ENCODE results near the gene C18orf63. TPM values are rescaled to one million over a fixed set of nuclear protein-coding genes. Genes with fewer than 3 reads are reported as not detected.
A peak's percentile ranks its signal among the peaks of the same experiment; 100 is the strongest.
"Not testable (repeated sequence)": the region's sequence is repeated elsewhere in the genome, so short reads cannot be mapped to it uniquely, and the experiment has no call there.

The C18orf63 gene
- total and polyA plus RNA-seq, 2 donors, result under 0.01 to 0.09 TPM

DNA sequence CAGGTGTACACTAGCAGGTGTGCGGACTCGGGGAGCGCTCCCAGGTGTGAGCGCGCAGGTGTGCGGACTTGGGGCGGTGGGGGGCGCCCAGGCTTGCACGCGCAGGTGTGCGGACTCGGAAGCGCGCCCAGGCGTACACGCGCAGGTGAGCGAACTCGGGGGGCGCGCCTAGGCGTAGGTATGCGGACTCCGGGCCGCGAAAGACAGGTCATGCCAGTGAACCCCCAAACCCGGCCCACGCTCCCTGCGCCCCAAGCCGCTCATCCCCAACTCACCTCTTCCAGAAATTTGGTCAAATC, 24.2 kb upstream of the C18orf63 start:
- WGBS, result 2% methylated on average over 30 of the region's 30 CpGs
- Histone ChIP-seq H3K27me3 (ENCODE audit: control insufficient read depth in 2 of 2, insufficient read depth in 1 of 2, low read length in 1 of 2) (peaks cover 0 to 2% of the 10 kb centered on the region in 2 donors), H3K4me1 (ENCODE audit: control insufficient read depth in 2 of 2, insufficient read depth in 2 of 2, low read length in 2 of 2) (peaks cover 25 to 37% of the 10 kb centered on the region in 2 donors), H3K36me3 (ENCODE audit: control insufficient read depth in 2 of 2, insufficient read depth in 2 of 2, low read length in 1 of 2) (no peaks in the 10 kb centered on the region), H3K4me3 (ENCODE audit: low read length in 2 of 2) (peak overlapping the region; percentile 62 to 86), H3K9me3 (ENCODE audit: control insufficient read depth in 2 of 2, insufficient read depth in 1 of 2, low read length in 1 of 2) (peaks cover 0 to 28% of the 10 kb centered on the region in 2 donors), H3K27ac (ENCODE audit: low read depth in 1 of 2, low read length in 1 of 2) (peak overlapping the region; percentile 74 to 80)
- peak in 1 of 9 donors; percentile 45 for DNase-seq (ENCODE audit: low read depth in 6 of 9, low spot score in 9 of 9)

- peak; percentile 91 to 99 (median 97) for DNase-seq (ENCODE audit: low read depth in 6 of 9, low spot score in 9 of 9)
- Histone ChIP-seq H3K4me1 (ENCODE audit: control insufficient read depth in 2 of 2, insufficient read depth in 2 of 2, low read length in 2 of 2) (peaks cover 22 to 34% of the 10 kb centered on the region in 2 donors), H3K9me3 (ENCODE audit: control insufficient read depth in 2 of 2, insufficient read depth in 1 of 2, low read length in 1 of 2) (peaks cover 0 to 28% of the 10 kb centered on the region in 2 donors), H3K36me3 (ENCODE audit: control insufficient read depth in 2 of 2, insufficient read depth in 2 of 2, low read length in 1 of 2) (no peaks in the 10 kb centered on the region), H3K4me3 (ENCODE audit: low read length in 2 of 2) (peak within 1 kb of the TSS; percentile 62 to 86), H3K27me3 (ENCODE audit: control insufficient read depth in 2 of 2, insufficient read depth in 1 of 2, low read length in 1 of 2) (peaks cover 0 to 2% of the 10 kb centered on the region in 2 donors), H3K27ac (ENCODE audit: low read depth in 1 of 2, low read length in 1 of 2) (peak within 1 kb of the TSS; percentile 76 to 80)
- under 1% methylated on average over 68 of the region's 68 CpGs for WGBS
Observed at GRCh38 chr18:74291771-74292540, 23.7 kb upstream of the C18orf63 start, which contains the start of gene CYB5A. CYB5A (minus strand) TSS chr18:74291963; CDS start chr18:74291875, 88 bp downstream.

- Histone ChIP-seq H3K4me3 (ENCODE audit: low read length in 2 of 2) (peak overlapping the region; percentile 62 to 86), H3K36me3 (ENCODE audit: control insufficient read depth in 2 of 2, insufficient read depth in 2 of 2, low read length in 1 of 2) (no peaks in the 10 kb centered on the region), H3K27ac (ENCODE audit: low read depth in 1 of 2, low read length in 1 of 2) (peak overlapping the region; percentile 0 to 76), H3K9me3 (ENCODE audit: control insufficient read depth in 2 of 2, insufficient read depth in 1 of 2, low read length in 1 of 2) (peaks cover 0 to 28% of the 10 kb centered on the region in 2 donors), H3K27me3 (ENCODE audit: control insufficient read depth in 2 of 2, insufficient read depth in 1 of 2, low read length in 1 of 2) (peaks cover 0 to 2% of the 10 kb centered on the region in 2 donors), H3K4me1 (ENCODE audit: control insufficient read depth in 2 of 2, insufficient read depth in 2 of 2, low read length in 2 of 2) (peaks cover 18 to 30% of the 10 kb centered on the region in 2 donors)
- DNase-seq (ENCODE audit: low read depth in 6 of 9, low spot score in 9 of 9), result no peak
- WGBS, result 22% methylated on average over 4 of the region's 4 CpGs
Observed at GRCh38 chr18:74292541-74292858, 23.1 kb upstream of the C18orf63 start.

DNA sequence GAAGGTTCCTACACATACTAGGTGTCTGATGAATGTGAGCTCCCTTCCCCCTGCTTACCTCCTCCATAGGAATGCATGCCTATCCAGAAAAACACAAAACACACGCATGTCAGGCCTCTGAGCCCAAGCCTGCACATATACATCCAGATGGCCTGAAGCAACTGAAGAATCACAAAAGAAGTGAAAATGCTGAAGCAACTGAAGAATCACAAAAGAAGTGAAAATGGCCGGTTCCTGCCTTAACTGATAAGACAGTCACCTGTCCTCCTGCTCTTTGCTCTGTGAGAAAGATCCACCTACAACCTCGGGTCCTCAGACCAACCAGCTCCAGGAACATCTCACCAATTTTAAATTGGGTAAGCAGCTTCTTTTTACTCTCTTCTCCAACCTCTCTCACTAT, 22.7 kb upstream of the C18orf63 start:
- WGBS, result 100% methylated on average over 3 of the region's 3 CpGs
- DNase-seq (ENCODE audit: low read depth in 6 of 9, low spot score in 9 of 9); H3K27ac ChIP-seq (ENCODE audit: low read depth in 1 of 2, low read length in 1 of 2); H3K27me3 ChIP-seq (ENCODE audit: control insufficient read depth in 2 of 2, insufficient read depth in 1 of 2, low read length in 1 of 2); H3K4me3 ChIP-seq (ENCODE audit: low read length in 2 of 2); H3K36me3 ChIP-seq (ENCODE audit: control insufficient read depth in 2 of 2, insufficient read depth in 2 of 2, low read length in 1 of 2): not testable (repeated sequence)
- H3K9me3 ChIP-seq (ENCODE audit: control insufficient read depth in 2 of 2, insufficient read depth in 1 of 2, low read length in 1 of 2), result peaks cover 0 to 28% of the 10 kb centered on the region in 2 donors
- H3K4me1 ChIP-seq (ENCODE audit: control insufficient read depth in 2 of 2, insufficient read depth in 2 of 2, low read length in 2 of 2), result peaks cover 16 to 27% of the 10 kb centered on the region in 2 donors

DNA sequence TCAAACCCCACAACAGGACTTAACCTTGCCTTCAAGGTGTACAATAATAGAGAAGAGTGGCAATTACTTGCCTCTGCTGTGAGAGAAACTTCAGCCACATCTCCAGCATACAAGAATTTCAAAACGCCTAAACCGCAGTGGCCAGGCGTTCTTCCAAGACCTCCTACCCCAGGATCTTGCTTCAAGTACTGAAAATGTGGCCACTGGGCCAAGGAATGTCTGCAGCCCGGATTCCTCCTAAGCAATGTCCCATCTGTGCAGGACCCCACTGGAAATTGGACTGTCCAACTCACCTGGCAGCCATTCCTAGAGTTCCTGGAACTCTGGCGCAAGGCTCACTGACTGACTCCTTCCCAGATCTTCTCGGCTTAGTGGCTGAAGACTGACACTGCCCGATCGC, 21.1 kb upstream of the C18orf63 start:
- Histone ChIP-seq H3K4me3 (ENCODE audit: low read length in 2 of 2) (no peak overlapping the region), H3K36me3 (ENCODE audit: control insufficient read depth in 2 of 2, insufficient read depth in 2 of 2, low read length in 1 of 2) (no peaks in the 10 kb centered on the region), H3K27me3 (ENCODE audit: control insufficient read depth in 2 of 2, insufficient read depth in 1 of 2, low read length in 1 of 2) (peaks cover 0 to 2% of the 10 kb centered on the region in 2 donors), H3K4me1 (ENCODE audit: control insufficient read depth in 2 of 2, insufficient read depth in 2 of 2, low read length in 2 of 2) (peaks cover 5 to 16% of the 10 kb centered on the region in 2 donors), H3K9me3 (ENCODE audit: control insufficient read depth in 2 of 2, insufficient read depth in 1 of 2, low read length in 1 of 2) (peaks cover 0 to 28% of the 10 kb centered on the region in 2 donors), H3K27ac (ENCODE audit: low read depth in 1 of 2, low read length in 1 of 2) (no peak overlapping the region)
- no peak for DNase-seq (ENCODE audit: low read depth in 6 of 9, low spot score in 9 of 9)
- WGBS, result 94% methylated on average over 8 of the region's 8 CpGs

- H3K4me1 ChIP-seq (ENCODE audit: control insufficient read depth in 2 of 2, insufficient read depth in 2 of 2, low read length in 2 of 2), result no peaks in the 10 kb centered on the region
- H3K9me3 ChIP-seq (ENCODE audit: control insufficient read depth in 2 of 2, insufficient read depth in 1 of 2, low read length in 1 of 2), result peaks cover 0 to 1% of the 10 kb centered on the region in 2 donors
- WGBS, result 95% methylated on average over 1 of the region's 1 CpG
- no peak overlapping the region for H3K27ac ChIP-seq (ENCODE audit: low read depth in 1 of 2, low read length in 1 of 2)
- H3K4me3 ChIP-seq (ENCODE audit: low read length in 2 of 2), result no peak overlapping the region
- no peak for DNase-seq (ENCODE audit: low read depth in 6 of 9, low spot score in 9 of 9)
- H3K36me3 ChIP-seq (ENCODE audit: control insufficient read depth in 2 of 2, insufficient read depth in 2 of 2, low read length in 1 of 2), result no peaks in the 10 kb centered on the region
- H3K27me3 ChIP-seq (ENCODE audit: control insufficient read depth in 2 of 2, insufficient read depth in 1 of 2, low read length in 1 of 2), result no peaks in the 10 kb centered on the region
Observed at GRCh38 chr18:74299162-74299561, 16.5 kb upstream of the C18orf63 start.

DNA sequence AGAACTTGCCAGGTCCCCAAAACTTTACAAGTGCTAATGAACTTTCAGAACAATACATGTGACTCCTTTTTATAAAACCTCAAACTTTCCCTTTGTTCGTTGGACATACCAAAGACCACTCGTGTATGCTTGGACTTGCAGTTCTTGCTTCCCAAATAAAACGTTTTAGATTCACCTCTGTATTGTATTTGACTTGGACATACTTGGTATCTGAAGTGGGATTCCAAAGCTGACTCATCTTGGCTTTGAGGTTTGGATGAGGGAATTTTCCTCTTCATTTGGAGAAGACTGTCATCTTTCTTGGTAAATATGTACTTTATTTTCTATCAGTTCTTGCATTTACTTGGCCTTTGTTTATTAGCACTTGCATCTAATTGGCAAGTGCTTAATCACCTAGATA, 15.9 kb upstream of the C18orf63 start:
- H3K27me3 ChIP-seq (ENCODE audit: control insufficient read depth in 2 of 2, insufficient read depth in 1 of 2, low read length in 1 of 2), result no peaks in the 10 kb centered on the region
- H3K4me3 ChIP-seq (ENCODE audit: low read length in 2 of 2), result no peak overlapping the region
- H3K27ac ChIP-seq (ENCODE audit: low read depth in 1 of 2, low read length in 1 of 2), result no peak overlapping the region
- no peaks in the 10 kb centered on the region for H3K36me3 ChIP-seq (ENCODE audit: control insufficient read depth in 2 of 2, insufficient read depth in 2 of 2, low read length in 1 of 2)
- H3K9me3 ChIP-seq (ENCODE audit: control insufficient read depth in 2 of 2, insufficient read depth in 1 of 2, low read length in 1 of 2), result no peaks in the 10 kb centered on the region
- no peak for DNase-seq (ENCODE audit: low read depth in 6 of 9, low spot score in 9 of 9)
- WGBS, result 89% methylated on average over 3 of the region's 3 CpGs
- no peaks in the 10 kb centered on the region for H3K4me1 ChIP-seq (ENCODE audit: control insufficient read depth in 2 of 2, insufficient read depth in 2 of 2, low read length in 2 of 2)

DNA sequence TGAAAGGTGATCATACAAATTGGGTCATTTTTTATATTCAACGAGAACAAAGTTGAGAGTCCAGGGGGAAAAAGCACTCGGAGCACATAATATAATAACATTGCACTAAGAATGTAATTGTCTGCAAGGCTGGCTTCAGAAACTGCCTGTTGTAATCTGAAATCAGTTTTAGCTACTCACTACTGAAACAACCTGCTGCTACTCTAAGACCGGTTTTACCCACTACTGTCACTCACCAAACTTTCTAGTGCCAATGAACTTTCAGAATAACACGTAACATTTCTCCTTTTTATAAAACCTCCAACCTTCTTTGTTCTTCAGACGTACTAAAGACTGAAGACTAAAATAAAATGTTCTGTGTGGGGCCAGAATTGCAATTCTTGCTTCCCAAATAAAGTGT, 12.3 kb upstream of the C18orf63 start:
- Histone ChIP-seq H3K4me1 (ENCODE audit: control insufficient read depth in 2 of 2, insufficient read depth in 2 of 2, low read length in 2 of 2) (no peaks in the 10 kb centered on the region), H3K27me3 (ENCODE audit: control insufficient read depth in 2 of 2, insufficient read depth in 1 of 2, low read length in 1 of 2) (no peaks in the 10 kb centered on the region), H3K4me3 (ENCODE audit: low read length in 2 of 2) (no peak overlapping the region), H3K36me3 (ENCODE audit: control insufficient read depth in 2 of 2, insufficient read depth in 2 of 2, low read length in 1 of 2) (no peaks in the 10 kb centered on the region), H3K9me3 (ENCODE audit: control insufficient read depth in 2 of 2, insufficient read depth in 1 of 2, low read length in 1 of 2) (no peaks in the 10 kb centered on the region), H3K27ac (ENCODE audit: low read depth in 1 of 2, low read length in 1 of 2) (no peak overlapping the region)
- DNase-seq (ENCODE audit: low read depth in 6 of 9, low spot score in 9 of 9), result no peak
- WGBS, result 68% methylated on average over 5 of the region's 5 CpGs

- Histone ChIP-seq H3K4me1 (ENCODE audit: control insufficient read depth in 2 of 2, insufficient read depth in 2 of 2, low read length in 2 of 2) (no peaks in the 10 kb centered on the region), H3K27me3 (ENCODE audit: control insufficient read depth in 2 of 2, insufficient read depth in 1 of 2, low read length in 1 of 2) (no peaks in the 10 kb centered on the region), H3K36me3 (ENCODE audit: control insufficient read depth in 2 of 2, insufficient read depth in 2 of 2, low read length in 1 of 2) (no peaks in the 10 kb centered on the region), H3K4me3 (ENCODE audit: low read length in 2 of 2) (no peak overlapping the region), H3K9me3 (ENCODE audit: control insufficient read depth in 2 of 2, insufficient read depth in 1 of 2, low read length in 1 of 2) (no peaks in the 10 kb centered on the region), H3K27ac (ENCODE audit: low read depth in 1 of 2, low read length in 1 of 2) (no peak overlapping the region)
- no peak for DNase-seq (ENCODE audit: low read depth in 6 of 9, low spot score in 9 of 9)
- 97% methylated on average over 1 of the region's 1 CpG for WGBS
Observed at GRCh38 chr18:74303936-74304335, 11.7 kb upstream of the C18orf63 start.
